ENCODE results near the gene SULT1C2. TPM values are rescaled to one million over a fixed set of nuclear protein-coding genes. Genes with fewer than 3 reads are reported as not detected.

SULT1C2 gene
- 0.19 TPM in 1 of 2 replicates, not detected in the other for total RNA-seq
- long read RNA-seq: 0 reads

- Mint-ChIP-seq H3K27ac (ENCODE audit: unreplicated experiment) (no peak within 1 kb of the TSS), H3K36me3 (ENCODE audit: low read depth) (no peaks in the 10 kb centered on the region)
- DNase-seq (ENCODE audit: low read depth, low spot score): no peak
Observed at GRCh38 chr2:108288534-108289106, at the start of gene SULT1C2. TSS of gene SULT1C2 (plus strand) at chr2:108288895. CDS start at chr2:108293668, 4,773 bp downstream.

GRCh38 chr2:108239786-108240185 is 48.9 kb upstream of the SULT1C2 start, which contains the start of gene SULT1C3:
TSS of gene SULT1C3 (plus strand) at chr2:108239968. CDS start at chr2:108247195, 7,227 bp downstream.
- H3K4me3 Mint-ChIP-seq: no peak within 1 kb of the TSS
- no peak for DNase-seq (ENCODE audit: low read depth, low spot score)
- H3K36me3 Mint-ChIP-seq (ENCODE audit: low read depth): peaks cover 5% of the 10 kb centered on the region
- peaks cover 13% of the 10 kb centered on the region for H3K9me3 Mint-ChIP-seq
- H3K27ac Mint-ChIP-seq (ENCODE audit: unreplicated experiment): no peak within 1 kb of the TSS
- no peaks in the 10 kb centered on the region for H3K27me3 Mint-ChIP-seq (ENCODE audit: low read depth)
- no peak for TF ChIP-seq CTCF (conservative IDR thresholded peaks at IDR 0.05)
- no peaks in the 10 kb centered on the region for H3K4me1 Mint-ChIP-seq

More at GRCh38 chr2:108288534-108289106, at the start of gene SULT1C2:
- Mint-ChIP-seq H3K9me3 (peaks cover 3% of the 10 kb centered on the region), H3K4me1 (peaks cover 13% of the 10 kb centered on the region), H3K4me3 (no peak within 1 kb of the TSS), H3K27me3 (ENCODE audit: low read depth) (no peaks in the 10 kb centered on the region)
- TF ChIP-seq CTCF (conservative IDR thresholded peaks at IDR 0.05): no peak

- TF ChIP-seq CTCF (conservative IDR thresholded peaks at IDR 0.05): no peak
- H3K27ac Mint-ChIP-seq (ENCODE audit: unreplicated experiment): no peak overlapping the region
- peaks cover 16% of the 10 kb centered on the region for H3K9me3 Mint-ChIP-seq
- H3K4me1 Mint-ChIP-seq: no peaks in the 10 kb centered on the region
- no peaks in the 10 kb centered on the region for H3K27me3 Mint-ChIP-seq (ENCODE audit: low read depth)
- DNase-seq (ENCODE audit: low read depth, low spot score): no peak
- H3K36me3 Mint-ChIP-seq (ENCODE audit: low read depth): peaks cover 7% of the 10 kb centered on the region
- no peak overlapping the region for H3K4me3 Mint-ChIP-seq
Observed at GRCh38 chr2:108240966-108241365, 47.7 kb upstream of the SULT1C2 start.

GRCh38 chr2:108243566-108243965 is 45.1 kb upstream of the SULT1C2 start:
- Mint-ChIP-seq H3K9me3 (peaks cover 13% of the 10 kb centered on the region), H3K27me3 (ENCODE audit: low read depth) (no peaks in the 10 kb centered on the region), H3K27ac (ENCODE audit: unreplicated experiment) (no peak overlapping the region), H3K4me3 (no peak overlapping the region), H3K4me1 (no peaks in the 10 kb centered on the region), H3K36me3 (ENCODE audit: low read depth) (peaks cover 2% of the 10 kb centered on the region)
- TF ChIP-seq CTCF (conservative IDR thresholded peaks at IDR 0.05): no peak
- no peak for DNase-seq (ENCODE audit: low read depth, low spot score)

- Mint-ChIP-seq H3K27ac (ENCODE audit: unreplicated experiment) (no peak overlapping the region), H3K4me1 (no peaks in the 10 kb centered on the region), H3K36me3 (ENCODE audit: low read depth) (peaks cover 2% of the 10 kb centered on the region), H3K9me3 (peaks cover 13% of the 10 kb centered on the region), H3K4me3 (no peak overlapping the region), H3K27me3 (ENCODE audit: low read depth) (no peaks in the 10 kb centered on the region)
- DNase-seq (ENCODE audit: low read depth, low spot score): no peak
- TF ChIP-seq CTCF (conservative IDR thresholded peaks at IDR 0.05): no peak
Observed at GRCh38 chr2:108244667-108245414, 43.9 kb upstream of the SULT1C2 start.

Measured in neural crest cell (in vitro differentiated cells).